ENCODE measurements around the gene CTNNA3. TPM values are rescaled to one million over a fixed set of nuclear protein-coding genes. Genes with fewer than 3 reads are reported as not detected.

The CTNNA3 gene
- total RNA-seq, 1 donor from 2014 or later = not detected

GRCh38 chr10:66187053-66187733 is 1508.8 kb downstream of the CTNNA3 start:
- intact Hi-C loops (cut with micrococcal nuclease) = no loop called here

DNA sequence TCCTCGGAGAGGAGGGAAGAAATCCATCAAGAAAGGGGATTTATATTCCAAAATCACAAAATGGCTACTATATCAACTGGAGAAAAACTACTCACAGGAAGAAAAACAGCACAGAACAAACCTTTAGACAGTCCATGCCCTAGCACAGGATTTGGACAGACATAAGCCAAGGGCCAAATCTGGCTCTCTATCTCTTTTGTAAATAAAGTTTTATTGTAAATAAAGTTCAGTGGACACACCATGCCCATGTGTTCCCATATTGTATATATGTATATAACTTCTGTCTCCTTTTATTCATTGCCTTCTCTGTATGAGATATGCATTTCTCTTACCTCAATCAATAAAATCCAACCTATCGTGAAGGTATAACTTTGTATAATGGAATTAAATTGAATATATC is 1513.0 kb downstream of the CTNNA3 start:
- intact Hi-C loops (cut with micrococcal nuclease) = no loop called here

- intact Hi-C loops (cut with micrococcal nuclease) = loop anchor here (1.0 kb wide), 3 partner anchors 751 to 1446 kb away; no protein-coding TSS in a partner anchor
Measured at GRCh38 chr10:66180581-66181318, 1515.2 kb downstream of the CTNNA3 start.

DNA sequence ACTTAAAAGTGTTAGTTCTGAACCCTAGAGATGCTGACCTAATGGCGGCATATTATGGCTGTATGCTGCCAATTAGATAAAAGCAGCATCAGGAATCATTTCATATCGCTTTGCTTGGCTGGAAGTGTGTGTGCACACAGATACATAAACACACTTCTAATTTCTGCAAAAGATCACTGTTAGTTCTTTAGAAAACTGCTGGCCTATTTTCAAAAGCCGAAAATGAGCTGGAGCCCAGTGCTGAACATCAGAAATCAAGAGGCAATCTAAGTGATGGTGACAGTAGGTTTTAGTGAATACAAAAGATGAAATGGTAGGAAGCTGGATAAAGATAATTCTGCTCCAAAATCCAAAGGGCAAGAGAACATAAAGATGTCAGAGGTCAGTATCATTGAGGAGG is 1516.0 kb downstream of the CTNNA3 start:
- intact Hi-C loops (cut with micrococcal nuclease) = loop anchor here (1.0 kb wide), 3 partner anchors 751 to 1446 kb away; no protein-coding TSS in a partner anchor

GRCh38 chr10:66176772-66177171 is 1519.2 kb downstream of the CTNNA3 start:
- intact Hi-C loops (cut with micrococcal nuclease) = no loop called here

DNA sequence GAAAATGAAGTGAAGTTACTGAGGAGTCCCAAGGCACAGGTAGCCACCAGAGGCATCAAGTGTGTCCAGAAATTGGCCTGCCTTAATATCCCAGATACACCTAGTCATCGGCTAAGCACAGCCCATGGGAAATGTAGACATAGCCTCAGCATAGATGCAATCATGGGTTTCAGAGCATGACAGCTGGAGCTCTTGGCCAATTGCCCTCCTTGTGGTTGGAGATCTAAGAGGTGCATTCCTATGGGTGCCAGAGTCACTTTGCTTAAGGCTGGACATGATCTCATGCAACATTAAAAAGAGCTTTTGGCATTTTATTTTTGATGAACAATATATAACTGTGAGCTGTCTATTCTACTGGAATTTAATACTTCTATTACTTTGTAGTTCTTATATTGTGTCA is 1528.2 kb downstream of the CTNNA3 start:
- intact Hi-C loops (cut with micrococcal nuclease) = no loop called here

DNA sequence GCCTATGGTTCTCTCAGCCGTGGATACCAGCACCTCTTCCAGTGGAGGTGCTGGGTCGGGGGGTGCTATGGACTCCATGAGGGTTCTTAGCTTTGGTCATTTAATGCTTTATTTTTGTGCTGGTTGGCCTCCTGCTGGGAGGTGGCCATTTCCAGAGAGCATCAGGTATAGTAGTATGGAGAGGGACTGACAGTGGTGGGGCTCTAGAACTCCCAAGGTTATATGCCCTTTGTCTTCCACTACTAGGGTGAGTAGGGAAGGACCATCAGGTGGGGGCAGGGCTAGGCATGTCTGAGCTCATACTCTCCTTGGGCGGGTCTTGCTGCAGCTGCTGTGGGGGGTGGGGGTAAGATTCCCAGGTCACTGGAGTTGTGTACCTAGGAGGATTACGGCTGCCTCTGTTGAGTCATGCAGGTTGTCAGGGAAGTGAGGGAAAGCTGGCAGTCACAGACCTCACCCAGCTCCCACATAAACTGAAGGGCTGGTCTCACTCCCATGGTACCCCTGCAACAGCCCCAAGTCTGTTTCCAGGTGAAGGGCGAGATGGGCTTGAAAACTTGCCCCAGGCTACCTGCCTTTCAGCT is 1533.3 kb downstream of the CTNNA3 start:
- intact Hi-C loops (cut with micrococcal nuclease) = no loop called here

- intact Hi-C loops (cut with micrococcal nuclease) = no loop called here
Measured at GRCh38 chr10:66151346-66151745, 1544.6 kb downstream of the CTNNA3 start.

GRCh38 chr10:66148312-66148711 is 1547.7 kb downstream of the CTNNA3 start:
- intact Hi-C loops (cut with micrococcal nuclease) = no loop called here

DNA sequence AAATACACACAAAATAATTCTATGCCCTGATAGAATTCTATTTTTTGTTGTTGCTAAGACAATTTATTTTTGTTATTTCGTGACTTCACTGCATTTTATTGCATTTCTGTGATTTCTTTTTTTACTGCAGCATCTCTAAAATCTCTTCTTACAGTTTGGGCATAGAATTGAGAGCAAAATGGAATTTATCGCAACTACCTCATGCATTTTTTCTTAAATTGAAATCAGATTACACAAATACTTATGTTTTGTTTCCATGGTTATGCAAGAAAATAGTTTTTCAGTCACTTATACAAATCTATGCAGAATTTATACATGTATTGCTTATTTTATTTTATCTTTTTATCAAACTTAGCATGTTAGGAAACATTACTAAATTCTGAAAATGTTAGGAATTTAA is 1552.0 kb downstream of the CTNNA3 start:
- intact Hi-C loops (cut with micrococcal nuclease) = no loop called here

- intact Hi-C loops (cut with micrococcal nuclease) = no loop called here
Measured at GRCh38 chr10:66102756-66103155, 1593.2 kb downstream of the CTNNA3 start.

DNA sequence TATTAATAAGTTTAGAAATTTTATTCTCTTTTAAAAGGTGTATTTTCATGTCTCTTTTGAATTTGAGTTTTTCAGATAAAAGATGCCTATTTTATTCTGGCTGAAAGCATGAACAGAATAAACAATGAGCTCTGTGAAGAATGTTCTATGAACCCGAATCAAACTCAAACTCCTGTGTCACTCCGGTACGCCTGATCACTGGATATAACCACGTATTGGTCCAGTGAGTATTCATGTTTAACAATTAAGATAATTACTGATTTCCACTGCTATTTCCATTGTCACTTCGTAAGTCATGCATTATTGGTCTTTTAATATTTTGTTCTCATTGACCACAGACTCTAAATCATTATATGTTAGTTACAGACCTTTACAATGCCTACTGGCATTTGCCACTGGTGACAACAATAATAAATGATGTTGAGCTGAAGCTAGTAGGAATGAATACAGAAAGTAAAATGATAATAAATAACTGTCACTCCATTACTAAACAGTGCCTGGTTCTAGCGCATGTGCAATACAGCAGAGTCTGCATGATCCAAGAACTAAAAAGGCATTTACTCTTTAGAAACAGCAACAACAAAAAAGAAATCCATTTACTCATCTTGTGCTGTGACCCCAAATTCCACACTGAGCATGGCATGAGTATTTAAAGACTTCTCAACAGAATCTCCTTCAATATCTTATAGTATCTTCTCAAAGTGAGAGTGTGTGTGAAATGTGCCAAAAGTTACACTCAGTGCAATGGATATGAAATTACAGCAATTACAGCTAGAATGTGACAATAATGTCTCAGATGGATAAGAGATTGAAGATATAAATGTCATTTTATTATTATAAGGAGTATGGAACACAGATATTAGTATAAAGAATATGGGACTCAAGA is 1597.2 kb downstream of the CTNNA3 start:
- intact Hi-C loops (cut with micrococcal nuclease) = no loop called here

GRCh38 chr10:66095610-66096009 is 1600.4 kb downstream of the CTNNA3 start:
- intact Hi-C loops (cut with micrococcal nuclease) = no loop called here

DNA sequence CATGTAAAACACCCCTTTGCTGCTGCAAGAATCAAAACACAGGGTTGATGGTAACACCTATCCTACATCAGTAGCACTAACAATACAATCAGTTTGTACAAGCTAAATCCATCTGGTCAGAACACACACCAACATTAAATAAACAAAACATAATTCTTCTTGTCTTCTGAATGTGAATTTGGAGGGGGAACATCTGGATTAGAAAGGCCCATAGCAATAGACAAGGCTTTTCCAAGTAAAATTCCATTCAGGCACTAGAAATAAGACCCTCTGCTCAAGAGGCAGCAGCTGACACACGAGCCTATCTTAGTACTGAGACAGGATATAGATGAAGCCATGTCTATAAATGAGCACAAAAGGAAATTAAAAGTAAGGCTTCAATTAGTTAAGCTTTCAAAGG is 1610.1 kb downstream of the CTNNA3 start:
- intact Hi-C loops (cut with micrococcal nuclease) = no loop called here

DNA sequence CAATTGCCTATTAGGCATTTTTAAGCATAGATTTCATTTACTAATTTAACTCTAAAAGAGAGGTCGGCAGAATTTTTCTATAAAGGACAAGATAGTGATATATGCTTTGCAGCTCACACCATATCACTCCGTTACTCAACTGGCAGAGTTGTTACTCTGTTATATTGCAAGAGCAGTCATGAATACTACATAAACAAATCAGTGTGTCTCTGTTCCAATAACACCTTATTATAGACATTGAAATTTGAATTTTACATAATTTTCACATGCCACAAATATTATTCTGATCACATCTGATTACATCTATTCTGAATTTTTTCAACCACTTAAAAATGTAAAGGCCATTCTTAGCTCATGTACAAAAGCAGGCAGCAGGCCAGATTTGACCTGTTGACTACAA is 1624.1 kb downstream of the CTNNA3 start:
- intact Hi-C loops (cut with micrococcal nuclease) = no loop called here

GRCh38 chr10:66058594-66058993 is 1637.4 kb downstream of the CTNNA3 start:
- intact Hi-C loops (cut with micrococcal nuclease) = no loop called here

DNA sequence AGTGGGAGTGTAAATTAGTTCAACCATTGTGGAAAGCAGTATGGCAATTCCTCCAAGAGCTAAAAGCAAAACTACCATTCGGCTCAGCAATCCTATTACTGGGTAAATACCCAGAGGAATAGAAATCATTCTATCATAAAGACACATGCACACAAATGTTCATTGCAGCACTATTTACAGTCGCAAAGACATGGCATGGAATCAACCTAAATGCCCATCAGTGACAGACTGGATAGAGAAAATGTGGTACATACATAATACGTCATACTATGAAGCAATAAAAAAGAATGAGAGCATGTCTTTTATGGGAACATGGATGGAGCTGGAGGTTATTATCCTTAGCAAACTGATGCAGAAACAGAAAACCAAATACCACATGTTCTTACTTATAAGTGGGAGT is 1646.7 kb downstream of the CTNNA3 start:
- intact Hi-C loops (cut with micrococcal nuclease) = no loop called here

DNA sequence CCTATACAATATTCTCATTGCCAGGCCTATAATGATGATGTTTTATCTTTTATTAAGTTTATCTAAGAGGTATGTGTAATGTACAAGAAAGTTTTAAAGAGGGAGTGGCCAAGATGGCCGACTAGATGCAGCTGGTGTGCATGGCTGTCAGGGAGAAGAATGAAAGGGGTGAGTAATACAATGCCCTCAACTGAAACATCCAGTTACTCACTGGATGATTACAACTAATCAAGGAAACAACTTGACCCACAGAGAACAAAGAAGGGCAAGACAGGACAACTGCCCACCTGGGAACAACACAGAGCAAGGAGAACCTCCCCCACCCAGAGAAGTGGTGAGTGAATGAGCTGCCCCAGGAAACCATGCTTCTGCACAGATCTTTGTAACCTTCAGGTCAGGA is 1650.1 kb downstream of the CTNNA3 start:
- intact Hi-C loops (cut with micrococcal nuclease) = no loop called here

- intact Hi-C loops (cut with micrococcal nuclease) = no loop called here
Measured at GRCh38 chr10:66041771-66042170, 1654.2 kb downstream of the CTNNA3 start.

GRCh38 chr10:66038623-66039022 is 1657.4 kb downstream of the CTNNA3 start:
- intact Hi-C loops (cut with micrococcal nuclease) = no loop called here

DNA sequence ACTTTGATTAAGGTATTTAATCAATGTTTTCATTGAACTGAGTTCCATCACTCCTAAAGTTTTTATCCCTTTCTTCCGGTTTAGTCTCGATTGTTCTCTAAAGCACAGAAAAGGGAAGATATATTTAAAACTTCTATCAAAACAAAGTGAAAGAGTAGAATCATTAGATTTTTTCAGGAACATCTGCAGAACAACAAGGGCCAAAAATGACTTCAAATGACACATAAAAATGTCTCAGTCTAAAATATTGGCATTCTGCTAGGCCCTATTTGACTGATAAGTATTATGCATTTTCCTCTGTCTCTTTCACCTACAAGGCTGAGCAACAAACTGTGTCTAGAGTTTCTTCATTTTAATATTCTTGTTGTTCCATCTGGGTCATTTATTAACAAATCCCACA is 1669.7 kb downstream of the CTNNA3 start:
- intact Hi-C loops (cut with micrococcal nuclease) = no loop called here

DNA sequence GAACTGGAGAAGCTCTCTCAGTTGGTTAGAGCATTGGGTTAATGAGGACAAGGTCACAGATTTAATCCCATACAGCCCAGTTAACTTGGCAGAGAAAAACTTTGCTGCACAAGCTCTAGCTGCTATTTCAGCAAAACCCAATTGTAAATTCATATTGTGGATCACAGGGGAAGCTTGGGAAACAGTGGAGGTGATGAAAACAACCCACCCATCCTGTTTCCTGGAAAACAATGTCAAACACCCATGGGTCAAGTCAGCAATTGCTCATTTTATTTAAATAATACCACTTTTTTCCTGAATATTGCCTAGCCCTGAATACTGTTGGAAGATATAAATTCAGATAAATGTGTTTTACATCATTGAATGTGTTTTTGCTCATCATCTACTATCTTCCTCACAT is 1670.8 kb downstream of the CTNNA3 start:
- intact Hi-C loops (cut with micrococcal nuclease) = no loop called here
